HG03025 (cell line): Measurements from ENCODE around the gene TSNAX.
"Not testable (repeated sequence)": the region's sequence is repeated elsewhere in the genome, so short reads cannot be mapped to it uniquely, and the experiment has no call there.

Source experiments
- ATAC-seq: cut with Tn5 transposase; IDR thresholded peaks from one replicate; pipeline ENCODE4 v1.9.1; 2021; ENCODE audit warnings: mild to moderate bottlenecking, moderate library complexity; ENCODE audit not compliant: unreplicated experiment, low FRiP score

The TSNAX gene

GRCh38 chr1:231557898-231558707 is 29.6 kb downstream of the TSNAX start:
- ATAC-seq, result no peak

GRCh38 chr1:231558708-231559185 is 30.3 kb downstream of the TSNAX start:
- ATAC-seq, result no peak

GRCh38 chr1:231561647-231562383 is 33.3 kb downstream of the TSNAX start:
- ATAC-seq, result no peak

GRCh38 chr1:231563247-231563646 is 34.8 kb downstream of the TSNAX start:
- no peak for ATAC-seq

GRCh38 chr1:231564373-231564772 is 35.9 kb downstream of the TSNAX start:
- no peak for ATAC-seq

- no peak for ATAC-seq
These were observed 38.0 kb downstream of the TSNAX start for GRCh38 chr1:231566496-231566895.

- not testable (repeated sequence) for ATAC-seq
These were observed 41.8 kb downstream of the TSNAX start for GRCh38 chr1:231570262-231570661.

- ATAC-seq, result no peak
These were observed 43.4 kb downstream of the TSNAX start for GRCh38 chr1:231571904-231572303.

- ATAC-seq, result no peak
These were observed 47.0 kb downstream of the TSNAX start for GRCh38 chr1:231575472-231575871.

- no peak for ATAC-seq
These were observed 48.6 kb downstream of the TSNAX start for GRCh38 chr1:231576804-231577718.

- no peak for ATAC-seq
These were observed 52.4 kb downstream of the TSNAX start for GRCh38 chr1:231580874-231581273.

GRCh38 chr1:231581859-231582258 is 53.4 kb downstream of the TSNAX start:
- no peak for ATAC-seq

- ATAC-seq, result no peak
These were observed 54.9 kb downstream of the TSNAX start for GRCh38 chr1:231583376-231583775.

- no peak for ATAC-seq
These were observed 55.6 kb downstream of the TSNAX start for GRCh38 chr1:231584117-231584516.

- ATAC-seq, result no peak
These were observed 56.5 kb downstream of the TSNAX start for GRCh38 chr1:231584921-231585320.

- no peak for ATAC-seq
These were observed 62.2 kb downstream of the TSNAX start for GRCh38 chr1:231590453-231591198.

GRCh38 chr1:231591466-231591865 is 63.0 kb downstream of the TSNAX start:
- no peak for ATAC-seq

- ATAC-seq, result no peak
These were observed 64.3 kb downstream of the TSNAX start for GRCh38 chr1:231592809-231593208.

- ATAC-seq, result not testable (repeated sequence)
These were observed 64.8 kb downstream of the TSNAX start for GRCh38 chr1:231593264-231593663.

- ATAC-seq, result no peak
These were observed 65.7 kb downstream of the TSNAX start for GRCh38 chr1:231594123-231594522.
